Breast epithelium (tissue), 3 donors: ENCODE results near the gene MRPL52.

Experiments
- POLR2A ChIP-seq: fragments of 450-650 bp; IDR thresholded peaks from one replicate; pipeline ENCODE4 v1.6.1; 2016; ENCODE audit warnings: antibody characterized with exemption, mild to moderate bottlenecking, moderate library complexity
- POLR2AphosphoS5 ChIP-seq, 3 donors: sonication (generic); formaldehyde crosslinking; IDR thresholded peaks; one replicate each; pipeline ENCODE4 v1.6.1; 2017; ENCODE audit warnings: antibody characterized with exemption in 3 of 3

DNA sequence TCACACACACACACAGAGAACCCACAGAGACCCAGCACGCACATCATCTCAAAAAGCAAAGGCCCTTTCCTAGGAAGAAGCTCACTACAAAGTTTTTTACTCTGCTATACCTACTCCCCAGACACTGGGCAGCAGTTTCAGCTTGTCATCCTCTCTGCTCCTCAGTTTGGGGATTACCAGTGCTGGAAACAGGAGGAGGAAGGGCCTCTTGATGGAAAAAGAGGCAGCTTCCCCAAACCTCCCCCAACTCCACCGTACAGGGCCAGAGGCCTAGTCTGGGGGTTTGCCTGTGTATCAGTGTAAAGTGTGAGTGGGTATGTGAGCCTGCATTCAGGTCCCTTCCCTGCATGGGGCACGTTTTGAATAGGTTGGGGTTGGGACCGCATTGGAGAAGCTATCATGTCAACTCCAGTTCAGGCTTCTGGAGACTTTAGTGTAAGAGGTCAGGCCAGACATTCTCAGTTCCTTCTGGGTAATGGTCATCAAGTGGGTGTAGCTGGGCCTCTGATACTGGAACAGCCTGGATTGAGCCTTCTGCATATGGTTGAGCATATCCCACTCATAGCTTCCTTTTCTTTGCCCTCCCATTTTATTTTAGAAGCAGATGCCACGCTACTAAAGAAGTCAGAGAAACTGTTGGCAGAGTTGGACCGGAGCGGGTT lies 54.5 kb downstream of the MRPL52 start:
- TF ChIP-seq POLR2A (no peak), POLR2AphosphoS5 (IDR thresholded peaks at IDR 0.05) (no peak)
